Fibroblast of villous mesenchyme (primary cell): ENCODE data around the gene CMIP. TPM values are rescaled to one million over a fixed set of nuclear protein-coding genes. Genes with fewer than 3 reads are reported as not detected.

Source experiments
- DNase-seq: peaks from one replicate; pipeline ENCODE4 v3.0.0-alpha.2; 2010; ENCODE audit warnings: low read depth
- H3K4me3 ChIP-seq: 2 replicates; pipeline ENCODE4 v1.5.1; 2011; ENCODE audit warnings: low read depth, mild to moderate bottlenecking, low read length
- CTCF ChIP-seq: IDR thresholded peaks from 2 replicates; pipeline ENCODE4 v1.5.1; 2012; ENCODE audit warnings: low read depth, mild to moderate bottlenecking, low read length; ENCODE audit not compliant: insufficient read depth
- total RNA-seq: library from RNA; depleted of rRNA; stranded (reverse); fragments of >200 nt; gene quantifications from 2 replicates; pipeline ENCODE4 v1.2.3, GENCODE V29; 2012

The CMIP gene
- total RNA-seq, 1 donor = 7.8 TPM

- TF ChIP-seq CTCF = no peak
- no peak for DNase-seq
- H3K4me3 ChIP-seq = no peak overlapping the region
These were observed 236.1 kb downstream of the CMIP start for GRCh38 chr16:81680444-81681275.

GRCh38 chr16:81681311-81681710 lies 236.7 kb downstream of the CMIP start:
- no peak overlapping the region for H3K4me3 ChIP-seq
- no peak for TF ChIP-seq CTCF
- DNase-seq = no peak

GRCh38 chr16:81684242-81684837 lies 239.7 kb downstream of the CMIP start:
- H3K4me3 ChIP-seq = no peak overlapping the region
- DNase-seq = no peak
- no peak for TF ChIP-seq CTCF

- DNase-seq = no peak
- H3K4me3 ChIP-seq = no peak overlapping the region
- no peak for TF ChIP-seq CTCF
These were observed 240.3 kb downstream of the CMIP start for GRCh38 chr16:81684901-81685300.

- TF ChIP-seq CTCF = no peak
- no peak overlapping the region for H3K4me3 ChIP-seq
- DNase-seq = no peak
These were observed 242.0 kb downstream of the CMIP start for GRCh38 chr16:81686391-81687130.

- no peak for TF ChIP-seq CTCF
- H3K4me3 ChIP-seq = no peak overlapping the region
- no peak for DNase-seq
These were observed 242.5 kb downstream of the CMIP start for GRCh38 chr16:81687131-81687456.
